HG03139 (cell line): ENCODE results near the gene DLG1.

Experiments
- ATAC-seq: cut with Tn5 transposase; IDR thresholded peaks from one replicate; pipeline ENCODE4 v1.9.1; 2021; ENCODE audit not compliant: unreplicated experiment

DLG1 gene

DNA sequence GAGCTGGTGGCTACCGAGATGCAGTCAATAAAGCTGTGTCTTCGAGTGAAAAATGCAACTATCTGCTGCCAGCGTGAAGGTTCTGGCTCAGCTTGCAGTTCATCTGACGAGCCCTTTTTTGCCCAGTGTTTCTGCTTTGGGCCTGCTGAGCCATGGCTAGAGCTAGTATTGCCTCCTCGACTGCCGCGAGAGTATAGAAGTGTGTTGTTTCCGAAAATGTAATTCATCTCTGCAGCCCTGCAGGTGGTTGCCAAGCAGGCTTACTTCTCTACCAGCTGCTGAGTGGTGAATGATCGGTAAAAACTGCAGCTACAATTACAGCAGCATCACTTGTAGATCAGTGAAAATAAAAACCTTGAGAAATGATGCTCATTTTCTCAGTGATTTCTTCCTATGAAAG is 114.8 kb downstream of the DLG1 start:
- no peak for ATAC-seq

DNA sequence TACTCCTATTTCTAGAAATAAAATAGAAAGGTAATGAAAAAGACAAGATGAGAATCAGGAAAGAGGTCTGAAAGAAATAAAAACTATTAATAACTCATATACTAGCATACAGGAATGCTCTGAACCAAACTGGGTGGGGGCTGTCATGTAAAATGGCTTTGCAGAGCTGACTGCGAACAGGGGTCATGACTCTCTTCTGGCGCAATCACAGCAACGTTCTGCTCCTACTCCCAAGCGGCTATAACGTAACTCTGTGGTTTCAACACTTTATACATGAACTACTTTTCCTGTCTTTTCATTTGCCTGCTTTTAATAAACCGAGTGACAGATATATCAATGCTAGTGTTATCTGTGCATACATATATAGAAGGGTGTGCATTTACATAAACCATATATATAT is 116.7 kb downstream of the DLG1 start:
- ATAC-seq, result no peak

DNA sequence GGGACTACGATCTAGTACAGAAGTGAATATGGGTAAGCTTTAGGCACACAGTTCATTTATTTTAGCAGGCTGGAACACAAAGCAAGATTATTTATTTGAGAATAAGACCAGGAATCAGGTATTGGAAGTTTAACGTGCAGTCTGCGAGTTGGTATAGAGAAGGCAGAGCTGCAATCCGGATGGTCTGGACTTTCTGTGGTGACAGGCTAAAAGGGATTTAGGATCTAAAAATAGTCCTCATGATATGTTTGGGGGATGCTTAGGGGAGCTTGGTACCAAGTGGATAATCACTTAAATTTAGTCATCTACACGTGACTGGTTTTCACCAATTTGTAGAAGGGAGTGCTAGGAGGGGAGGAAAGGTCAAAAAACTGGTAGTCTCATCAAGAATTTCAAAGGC is 119.4 kb downstream of the DLG1 start:
- no peak for ATAC-seq

DNA sequence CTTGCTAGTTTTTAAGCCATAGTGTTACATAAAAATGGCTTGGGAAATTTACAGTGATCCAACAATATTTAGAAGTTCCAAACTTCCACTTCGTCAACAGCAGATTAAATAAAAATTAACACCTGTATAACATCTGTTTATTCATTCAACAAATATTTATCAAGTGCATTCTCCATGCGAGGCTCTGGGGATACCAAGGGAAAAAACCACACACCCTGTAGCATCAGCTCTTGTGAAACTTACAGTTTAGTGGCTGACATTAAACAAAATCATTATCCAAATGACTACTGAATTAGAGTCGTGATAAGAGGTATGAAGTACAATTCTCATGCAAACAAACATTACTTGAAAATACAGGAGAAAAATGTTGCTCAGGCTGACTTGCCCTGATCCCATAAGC is 122.9 kb downstream of the DLG1 start:
- no peak for ATAC-seq

DNA sequence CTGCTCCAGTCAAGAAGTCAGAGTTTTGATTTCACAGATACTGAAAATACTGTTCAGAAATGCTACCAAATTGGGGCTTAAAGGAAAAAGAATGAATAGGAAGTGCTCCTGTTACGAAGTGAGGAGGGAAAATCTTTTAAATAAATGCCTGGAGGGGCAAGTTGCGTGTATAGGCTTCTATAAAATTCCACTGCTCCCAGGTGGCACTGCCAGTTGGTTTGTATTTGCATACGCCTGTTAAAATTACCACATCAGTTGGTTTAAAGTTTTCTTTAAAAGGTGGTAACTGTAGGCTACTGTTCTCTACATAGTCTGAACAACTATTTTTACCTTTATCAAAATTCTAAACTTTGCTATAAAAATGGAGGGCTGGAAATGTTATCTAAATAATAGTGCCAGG is 123.5 kb downstream of the DLG1 start:
- no peak for ATAC-seq

DNA sequence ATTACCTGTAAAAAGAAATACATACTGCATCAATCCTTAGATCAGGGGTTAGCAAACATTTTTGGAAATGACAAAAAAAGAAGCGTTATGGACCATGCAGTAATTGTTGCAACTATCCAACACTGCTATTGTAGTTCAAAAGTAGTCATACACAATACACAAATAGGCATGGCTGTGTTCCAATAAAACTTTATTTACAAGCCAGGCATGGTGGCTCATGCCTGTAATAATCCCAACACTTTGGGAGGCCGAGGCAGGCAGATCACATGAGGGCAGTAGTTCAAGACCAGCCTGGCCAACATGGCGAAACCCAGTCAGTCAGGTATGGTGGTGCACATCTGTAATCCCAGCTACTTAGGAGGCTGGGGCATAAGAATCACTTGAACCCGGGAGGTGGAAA is 124.8 kb downstream of the DLG1 start:
- ATAC-seq, result no peak

DNA sequence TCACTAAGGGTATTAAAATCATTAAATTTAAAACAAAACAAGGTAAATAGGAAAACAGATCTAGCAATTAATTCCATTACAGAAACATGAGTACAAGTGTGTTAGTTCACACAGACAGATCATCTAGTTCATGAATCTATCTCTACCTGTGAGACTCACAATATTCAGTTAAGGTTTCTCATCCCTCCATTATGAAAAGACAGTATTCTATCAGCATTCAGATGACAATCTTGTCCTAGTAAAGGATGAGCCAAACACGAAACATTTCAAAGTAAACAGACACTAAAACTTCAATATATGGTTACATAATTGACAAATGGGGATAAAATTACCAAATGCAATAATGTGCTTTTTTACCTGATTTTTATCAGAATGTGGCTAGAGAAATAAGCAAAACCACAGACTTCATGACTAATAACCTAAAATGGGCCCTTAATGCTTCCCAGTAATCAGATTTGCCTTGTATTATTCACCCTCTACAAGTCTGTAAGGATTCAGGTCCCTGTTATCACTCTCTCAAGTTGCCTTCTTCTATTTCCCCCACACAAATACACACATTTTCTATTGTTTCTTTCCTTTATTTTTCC is 126.8 kb downstream of the DLG1 start:
- ATAC-seq, result no peak

DNA sequence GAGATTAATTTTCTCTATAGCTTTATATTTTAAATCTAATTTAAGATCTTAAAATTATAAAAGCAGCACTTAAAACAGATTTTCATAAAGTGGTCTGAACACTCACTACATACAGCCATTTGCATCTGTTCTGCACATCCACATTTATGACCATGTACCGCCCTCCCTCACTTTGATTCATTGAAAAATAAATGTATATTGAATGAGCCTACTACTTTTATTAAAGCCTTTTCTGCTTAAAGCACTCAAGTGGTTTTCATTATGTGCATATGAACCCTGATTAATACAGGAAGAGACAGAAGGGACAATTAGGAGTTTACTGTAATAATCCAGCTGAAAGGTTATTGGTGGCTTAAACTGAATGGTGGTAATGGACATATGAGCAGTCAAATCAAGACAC is 129.4 kb downstream of the DLG1 start:
- ATAC-seq, result no peak

DNA sequence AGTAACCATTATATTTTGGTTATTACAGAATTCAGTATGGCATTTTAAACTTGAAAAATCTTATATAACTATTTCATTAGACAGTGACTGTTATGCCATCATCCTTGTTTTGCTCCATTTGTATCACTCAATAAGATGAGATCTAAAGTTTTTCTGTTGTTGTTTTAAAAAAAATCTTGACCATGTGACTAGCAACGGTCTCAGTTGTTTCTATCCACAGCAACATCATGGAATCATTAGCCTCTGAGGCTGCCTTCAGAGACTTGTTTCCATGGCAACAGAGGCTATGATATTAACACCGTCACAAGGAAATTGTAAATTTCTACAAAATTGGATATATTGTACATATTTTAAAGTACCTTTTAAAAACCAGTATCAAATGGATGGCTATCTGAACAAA is 129.8 kb downstream of the DLG1 start:
- no peak for ATAC-seq

DNA sequence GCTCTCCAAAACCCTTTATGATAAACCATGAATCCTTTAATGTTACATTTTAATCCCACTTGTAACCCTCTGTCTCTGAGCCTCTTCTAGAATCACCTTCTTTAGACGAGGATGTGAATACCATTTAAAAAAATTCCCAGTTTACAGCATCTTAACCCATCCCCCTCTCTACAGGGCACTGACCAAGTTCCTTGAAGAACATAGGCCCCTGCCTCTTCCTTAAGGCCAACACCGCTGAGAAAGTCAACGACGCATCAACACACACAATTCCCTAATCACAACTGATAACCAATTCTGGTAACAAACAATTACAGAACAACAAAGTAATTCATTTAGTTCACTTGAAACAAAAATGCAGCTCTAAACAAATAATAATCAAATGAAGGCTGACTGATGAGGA is 130.3 kb downstream of the DLG1 start:
- no peak for ATAC-seq

DNA sequence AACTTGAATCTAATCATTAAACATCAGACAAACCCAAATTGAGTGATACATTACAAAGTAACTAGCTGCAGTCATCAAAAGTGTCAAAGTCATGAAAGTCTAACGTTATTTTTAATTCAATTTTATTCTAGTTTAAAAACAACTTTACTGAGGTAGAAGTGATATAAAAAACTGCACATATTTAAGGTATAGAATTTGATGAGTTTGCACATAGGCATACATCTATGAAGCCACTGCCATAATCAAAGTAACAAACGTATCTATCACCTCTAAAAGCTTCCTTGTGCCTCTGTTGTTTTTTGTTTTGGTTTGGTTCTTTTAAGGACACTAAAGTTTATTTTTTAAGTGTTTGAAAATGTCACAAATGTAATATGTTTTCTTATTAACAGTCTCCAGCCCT is 130.9 kb downstream of the DLG1 start:
- ATAC-seq, result no peak

DNA sequence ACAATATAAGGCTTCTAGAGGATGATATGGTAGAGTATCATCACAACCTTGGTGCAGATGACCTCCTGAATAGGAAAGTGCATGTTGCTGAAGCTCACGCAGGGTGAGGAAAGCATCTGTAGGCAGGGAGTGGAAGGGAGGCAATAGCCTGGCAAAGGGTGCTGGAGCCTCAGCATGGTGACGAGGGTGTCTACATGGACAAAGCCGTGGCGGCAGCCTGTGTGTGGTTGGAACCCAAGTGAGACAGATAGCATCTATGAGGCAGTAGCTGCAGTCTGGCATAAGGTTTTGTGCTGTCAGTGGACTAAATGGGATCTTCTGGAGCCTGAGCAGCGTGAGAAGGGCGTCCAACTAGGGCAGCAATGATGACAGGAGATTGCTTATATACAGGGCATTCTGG is 132.5 kb downstream of the DLG1 start:
- no peak for ATAC-seq

DNA sequence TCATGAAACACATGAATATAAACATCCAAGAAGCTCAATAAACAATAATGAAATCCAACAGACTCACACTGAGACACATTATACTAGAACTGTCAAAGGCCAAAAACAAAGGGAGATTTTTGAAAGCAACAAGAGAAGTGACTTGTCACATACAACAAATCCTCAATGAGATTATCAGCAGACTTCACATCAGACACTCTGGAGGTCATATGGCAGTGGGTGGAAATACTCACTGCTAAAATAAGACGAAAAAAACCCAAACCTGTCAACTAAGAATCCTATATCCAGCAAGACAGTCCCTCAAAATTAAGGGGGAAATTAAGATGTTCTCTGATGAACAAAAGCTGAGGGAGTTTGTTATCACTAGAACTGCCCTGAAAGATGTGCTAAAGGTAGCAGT is 143.4 kb downstream of the DLG1 start:
- ATAC-seq, result no peak

DNA sequence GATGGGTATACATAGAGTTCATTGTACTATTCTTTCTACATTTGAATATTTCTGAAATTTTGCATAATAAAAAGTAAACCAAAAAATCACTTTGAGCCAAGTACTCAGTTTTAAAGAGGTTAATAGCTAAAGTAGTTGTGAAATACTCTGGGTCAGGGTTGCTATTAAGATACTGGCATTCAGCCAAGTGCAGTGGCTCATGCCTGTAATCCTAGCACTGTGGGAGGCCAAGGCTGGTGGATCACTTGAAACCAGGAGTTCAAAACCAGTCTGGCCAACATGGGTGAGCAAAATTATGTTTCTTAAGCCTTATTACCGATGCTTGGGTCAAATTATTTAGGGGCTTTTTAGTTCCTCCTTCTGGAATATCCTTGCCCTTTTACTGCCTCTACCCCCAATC is 146.8 kb downstream of the DLG1 start:
- ATAC-seq, result no peak

DNA sequence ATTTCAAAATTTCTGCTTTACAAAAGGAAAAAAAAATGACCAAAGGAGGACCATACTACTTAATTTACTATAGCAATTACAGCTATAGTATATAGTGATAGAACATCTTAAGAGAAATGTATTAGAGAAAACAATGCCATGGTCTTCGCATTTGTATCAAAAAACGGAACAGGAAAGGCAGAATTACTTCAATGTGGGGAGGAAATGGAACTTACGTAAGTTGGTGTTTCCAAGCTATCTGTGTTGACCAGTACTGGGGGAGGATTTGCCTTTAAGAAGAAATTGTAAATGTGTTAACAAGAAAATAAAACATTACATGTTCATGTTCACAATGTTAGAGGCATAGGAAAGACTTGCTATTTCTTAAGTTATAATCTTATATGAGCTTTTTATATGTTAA is 148.9 kb downstream of the DLG1 start:
- no peak for ATAC-seq

DNA sequence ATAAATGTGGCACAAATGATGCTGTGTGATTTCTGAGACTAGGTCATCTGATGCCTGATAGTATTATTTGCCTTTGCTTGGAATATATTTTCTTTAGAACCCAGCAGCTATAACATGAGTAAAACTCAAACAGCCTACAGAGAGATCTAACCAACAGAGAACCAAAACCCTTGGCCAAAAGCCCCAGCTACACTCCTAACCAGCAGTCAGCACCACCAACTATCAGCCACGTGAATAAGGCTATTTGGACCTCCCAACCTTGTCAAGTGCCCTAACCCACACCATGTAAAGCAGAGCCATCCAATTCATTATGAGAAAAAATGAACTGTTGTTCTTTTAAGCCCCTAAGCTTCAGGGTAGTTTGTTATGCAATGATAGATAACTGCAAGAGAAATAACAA is 154.2 kb downstream of the DLG1 start:
- ATAC-seq, result no peak

DNA sequence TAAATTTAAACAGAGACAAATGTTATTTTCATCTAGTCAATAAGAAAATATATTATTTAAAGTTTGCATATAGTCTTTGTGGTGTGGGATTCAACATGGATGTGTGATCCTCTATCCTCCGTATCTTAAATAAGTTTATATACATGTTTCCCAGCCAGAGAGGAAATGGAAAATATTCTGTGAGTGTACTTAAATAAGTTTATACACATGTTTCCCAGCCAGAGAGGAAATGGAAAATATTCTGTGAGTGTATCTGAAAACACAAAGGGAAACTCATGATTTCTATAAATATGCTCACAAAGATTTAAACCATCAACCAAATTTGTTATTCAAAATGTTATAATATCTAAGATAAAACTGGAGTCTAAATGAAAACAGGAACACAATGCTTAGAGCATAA is 158.8 kb downstream of the DLG1 start:
- ATAC-seq, result no peak

DNA sequence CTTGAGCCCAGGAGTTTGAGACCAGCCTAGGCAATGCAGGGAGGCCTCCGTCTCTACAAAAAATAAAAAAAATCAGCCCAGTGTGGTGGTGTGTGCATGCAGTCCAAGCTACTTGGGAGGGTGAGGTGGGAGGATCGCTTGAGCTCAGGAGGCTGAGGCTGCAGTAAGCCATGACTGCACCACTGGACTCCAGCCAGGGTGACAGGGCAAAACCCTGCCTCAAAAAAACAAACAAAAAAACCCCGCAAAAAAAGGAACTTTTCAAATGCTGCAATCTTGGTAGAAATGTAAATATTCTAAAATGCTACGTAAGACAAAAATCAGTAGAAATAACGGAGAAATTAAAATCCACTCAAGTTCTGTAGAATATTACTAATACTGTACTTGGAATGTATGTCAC is 160.7 kb downstream of the DLG1 start:
- ATAC-seq, result no peak

DNA sequence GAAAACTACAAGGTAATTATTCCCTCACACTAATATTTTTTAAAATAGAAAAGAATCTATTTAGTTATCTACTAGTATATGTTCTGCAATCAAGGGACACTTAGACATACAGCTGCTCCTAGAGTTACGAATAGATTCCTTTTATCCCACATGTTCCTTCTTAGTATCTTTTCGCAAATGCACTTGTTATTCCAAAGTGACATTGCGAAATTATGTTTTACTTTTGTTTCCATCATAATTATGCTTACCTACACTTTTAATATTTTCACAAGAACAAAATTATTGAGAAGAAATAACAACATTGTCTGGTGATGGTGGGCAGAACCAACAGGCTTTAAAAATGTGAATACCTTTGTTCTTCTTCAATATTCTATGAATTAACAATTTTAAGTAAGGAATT is 161.7 kb downstream of the DLG1 start:
- no peak for ATAC-seq

DNA sequence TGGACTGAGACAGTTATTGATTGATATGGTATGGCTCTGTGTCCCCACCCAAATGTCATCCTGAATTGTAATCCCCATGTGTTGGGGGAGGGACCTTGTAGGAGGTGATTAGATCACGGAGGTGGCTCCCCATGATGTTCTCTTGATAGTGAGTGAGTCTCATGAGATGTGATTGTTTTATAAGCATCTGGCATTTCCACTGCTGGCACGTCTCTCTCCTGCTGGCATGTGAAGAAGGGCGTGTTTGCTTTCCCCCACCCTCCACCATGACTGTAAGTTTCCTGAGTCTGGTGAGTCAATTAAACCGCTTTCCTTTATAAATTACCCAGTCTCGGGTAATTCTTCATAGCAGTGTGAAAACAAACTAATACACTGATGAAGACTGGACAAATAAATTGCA is 163.2 kb downstream of the DLG1 start:
- ATAC-seq, result no peak

DNA sequence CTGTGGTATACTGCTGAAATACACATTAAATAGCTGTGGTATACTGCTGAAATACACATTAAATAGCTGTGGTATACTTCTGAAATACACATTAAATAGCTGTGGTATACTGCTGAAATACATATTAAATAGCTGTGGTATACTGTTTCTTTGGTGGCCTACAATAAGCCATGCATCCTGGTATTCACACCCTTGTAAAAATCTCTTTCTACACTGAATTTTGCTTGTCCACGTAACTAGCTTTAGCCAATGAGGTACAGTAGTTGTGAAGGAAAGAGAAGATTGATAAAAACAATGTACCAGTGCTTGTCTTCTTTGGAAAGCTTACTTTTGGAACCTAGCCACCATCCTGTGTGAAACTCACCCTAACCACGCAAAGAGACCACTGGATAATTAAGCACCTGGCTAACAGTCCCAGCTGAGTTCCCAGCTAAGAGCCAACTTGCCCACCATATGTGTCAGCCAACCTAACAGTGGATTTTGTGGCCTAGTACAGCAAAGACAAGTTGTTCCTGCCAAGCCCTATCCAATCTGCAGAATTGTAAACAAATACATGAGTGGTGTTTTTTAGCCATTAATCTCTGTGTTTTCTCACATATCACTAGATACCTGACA is 165.4 kb downstream of the DLG1 start:
- ATAC-seq, result no peak

DNA sequence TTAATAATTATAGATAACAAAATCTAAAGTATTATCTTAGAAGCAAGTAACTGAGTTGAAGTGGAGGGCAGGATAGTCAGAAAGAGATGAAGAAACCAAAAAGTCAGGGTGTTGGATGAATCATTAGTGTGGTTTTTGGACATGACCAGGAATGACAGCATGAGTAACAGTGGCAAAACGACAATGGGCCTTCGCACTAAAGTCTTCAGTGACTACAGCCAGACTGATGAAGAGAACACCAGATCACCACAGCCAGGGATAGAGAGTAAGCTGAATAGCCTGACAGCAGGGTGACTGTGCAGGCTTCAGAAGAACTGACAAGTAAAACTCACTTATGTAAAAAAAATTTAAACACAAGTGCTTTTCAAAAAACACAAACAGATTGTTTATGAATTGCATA is 172.8 kb downstream of the DLG1 start:
- ATAC-seq, result no peak

DNA sequence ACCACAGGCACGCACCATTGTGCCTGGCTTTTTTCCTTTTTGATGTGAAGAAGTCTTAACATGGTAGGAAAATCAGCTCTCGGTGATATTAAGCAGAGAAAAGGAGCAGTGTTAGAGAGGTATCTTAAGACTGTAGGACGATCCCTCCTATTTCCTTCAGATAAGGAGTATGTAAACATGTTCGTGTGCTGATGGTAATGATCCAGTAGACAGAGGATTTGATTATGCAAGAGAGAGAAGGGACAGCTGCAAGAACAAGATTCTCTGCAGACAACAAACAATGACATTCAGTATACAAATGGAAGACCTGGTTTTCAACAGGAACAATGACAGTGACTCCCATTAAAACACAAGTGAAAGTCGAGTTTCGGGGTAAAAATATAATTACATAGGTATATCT is 173.7 kb downstream of the DLG1 start:
- no peak for ATAC-seq
